ENCODE data around the gene ABLIM2.
A peak's percentile ranks its signal among the peaks of the same experiment; 100 is the strongest.

Gene ABLIM2

GRCh38 chr4:7990807-7991459, 167.7 kb downstream of the ABLIM2 start:
- H3K27me3 ChIP-seq (replicated peaks; ENCODE audit: control insufficient read depth, insufficient read depth, low read length): no peaks in the 10 kb centered on the region; the same call in 1 of the 2 replicates
- TF ChIP-seq CTCF (IDR thresholded peaks at IDR 0.05; ENCODE audit: insufficient read depth, low read length, poor library complexity, severe bottlenecking): no peak
- H3K4me3 ChIP-seq (replicated peaks; ENCODE audit: low read depth, low read length): no peak overlapping the region
- no peaks in the 10 kb centered on the region for H3K36me3 ChIP-seq (ENCODE audit: control insufficient read depth, insufficient read depth, low read length)
- DNase-seq (ENCODE audit: extremely low read depth, insufficient read length): no peak

- Histone ChIP-seq H3K36me3 (ENCODE audit: control insufficient read depth, insufficient read depth, low read length) (no peaks in the 10 kb centered on the region), H3K27me3 (replicated peaks; ENCODE audit: control insufficient read depth, insufficient read depth, low read length) (no peaks in the 10 kb centered on the region; the same call in 1 of the 2 replicates), H3K4me3 (replicated peaks; ENCODE audit: low read depth, low read length) (no peak overlapping the region)
- DNase-seq (ENCODE audit: extremely low read depth, insufficient read length): no peak
- no peak for TF ChIP-seq CTCF (IDR thresholded peaks at IDR 0.05; ENCODE audit: insufficient read depth, low read length, poor library complexity, severe bottlenecking)
These were observed 169.0 kb downstream of the ABLIM2 start for GRCh38 chr4:7989654-7990053.

- Histone ChIP-seq H3K27me3 (replicated peaks; ENCODE audit: control insufficient read depth, insufficient read depth, low read length) (no peaks in the 10 kb centered on the region; the same call in 1 of the 2 replicates), H3K36me3 (ENCODE audit: control insufficient read depth, insufficient read depth, low read length) (no peaks in the 10 kb centered on the region), H3K4me3 (replicated peaks; ENCODE audit: low read depth, low read length) (no peak overlapping the region)
- no peak for TF ChIP-seq CTCF (IDR thresholded peaks at IDR 0.05; ENCODE audit: insufficient read depth, low read length, poor library complexity, severe bottlenecking)
- DNase-seq (ENCODE audit: extremely low read depth, insufficient read length): no peak
These were observed 170.2 kb downstream of the ABLIM2 start for GRCh38 chr4:7988437-7988836.

- no peak for DNase-seq (ENCODE audit: extremely low read depth, insufficient read length)
- Histone ChIP-seq H3K36me3 (ENCODE audit: control insufficient read depth, insufficient read depth, low read length) (no peaks in the 10 kb centered on the region), H3K27me3 (replicated peaks; ENCODE audit: control insufficient read depth, insufficient read depth, low read length) (no peaks in the 10 kb centered on the region; the same call in 1 of the 2 replicates), H3K4me3 (replicated peaks; ENCODE audit: low read depth, low read length) (no peak overlapping the region)
- peak; percentile 78 for TF ChIP-seq CTCF (IDR thresholded peaks at IDR 0.05; ENCODE audit: insufficient read depth, low read length, poor library complexity, severe bottlenecking)
These were observed 171.2 kb downstream of the ABLIM2 start for GRCh38 chr4:7987148-7987989.

- no peak overlapping the region for H3K4me3 ChIP-seq (replicated peaks; ENCODE audit: low read depth, low read length)
- TF ChIP-seq CTCF (IDR thresholded peaks at IDR 0.05; ENCODE audit: insufficient read depth, low read length, poor library complexity, severe bottlenecking): no peak
- no peaks in the 10 kb centered on the region for H3K36me3 ChIP-seq (ENCODE audit: control insufficient read depth, insufficient read depth, low read length)
- no peaks in the 10 kb centered on the region; the same call in 1 of the 2 replicates for H3K27me3 ChIP-seq (replicated peaks; ENCODE audit: control insufficient read depth, insufficient read depth, low read length)
- DNase-seq (ENCODE audit: extremely low read depth, insufficient read length): no peak
These were observed 172.6 kb downstream of the ABLIM2 start for GRCh38 chr4:7985891-7986441.

Measured in GM06990 (cell line).